ENCODE data around the gene EIF4EBP2.

- TF ChIP-seq PBX2 (CRISPR knock-in tag; IDR thresholded peaks at IDR 0.05) = no peak
- TF ChIP-seq SP1 (IDR thresholded peaks at IDR 0.05) = no peak
- no peak for TF ChIP-seq SP1 (CRISPR knock-in tag; IDR thresholded peaks at IDR 0.05)
- no peak for TF ChIP-seq TSC22D2 (CRISPR knock-in tag; IDR thresholded peaks at IDR 0.05; ENCODE audit: borderline replicate concordance)
- no peak for TF ChIP-seq SETDB1 (CRISPR knock-in tag; IDR thresholded peaks at IDR 0.05; ENCODE audit: borderline replicate concordance)
- TF ChIP-seq ATF1 (CRISPR knock-in tag; IDR thresholded peaks at IDR 0.05) = no peak
- TF ChIP-seq PBX3 (CRISPR knock-in tag; IDR thresholded peaks at IDR 0.05; ENCODE audit: borderline replicate concordance) = no peak
- no peak for TF ChIP-seq SUZ12 (IDR thresholded peaks at IDR 0.05; ENCODE audit: low read depth, low read length)
- TF ChIP-seq ARNT (IDR thresholded peaks at IDR 0.05) = no peak
- TF ChIP-seq STAG1 (CRISPR knock-in tag; IDR thresholded peaks at IDR 0.05) = no peak
- no peak for TF ChIP-seq CTCF (CRISPR knock-in tag; IDR thresholded peaks at IDR 0.05)
Measured at GRCh38 chr10:70435241-70436085, 31.5 kb downstream of the EIF4EBP2 start.
